HepG2 (cell line): Measurements from ENCODE around the gene OR2F2. TPM values are rescaled to one million over a fixed set of nuclear protein-coding genes. Genes with fewer than 3 reads are reported as not detected.

Experiments used
- AKAP8 ChIP-seq: sonication (generic); formaldehyde crosslinking; IDR thresholded peaks from 2 replicates; pipeline ENCODE4 v1.5.1; 2020; ENCODE audit warnings: mild to moderate bottlenecking, missing genetic modification reagents
- BHLHE40 ChIP-seq: IDR thresholded peaks from 2 replicates; pipeline ENCODE4 v1.6.1; 2011; ENCODE audit warnings: low read length, improper control_type of control experiment
- CREBL2 ChIP-seq: sonication (generic); formaldehyde crosslinking; IDR thresholded peaks from 2 replicates; pipeline ENCODE4 v1.8.1; 2023; ENCODE audit warnings: missing genetic modification reagents, mild to moderate bottlenecking, borderline replicate concordance
- GLMP ChIP-seq: sonication (generic); formaldehyde crosslinking; IDR thresholded peaks from 2 replicates; pipeline ENCODE4 v1.9.0; 2021; ENCODE audit warnings: missing genetic modification reagents, mild to moderate bottlenecking, borderline replicate concordance
- GMEB1 ChIP-seq: sonication (generic); formaldehyde crosslinking; IDR thresholded peaks from 2 replicates; pipeline ENCODE4 v1.5.1; 2020; ENCODE audit warnings: missing genetic modification reagents, mild to moderate bottlenecking, borderline replicate concordance
- HDAC6 ChIP-seq: fragments of 200-600 bp; sonication (generic); IDR thresholded peaks from 2 replicates; pipeline ENCODE4 v1.7.0; 2017; ENCODE audit warnings: mild to moderate bottlenecking, antibody characterized with exemption, low read length, low read depth
- HES4 ChIP-seq: sonication (generic); formaldehyde crosslinking; IDR thresholded peaks from 2 replicates; pipeline ENCODE4 v1.9.0; 2021; ENCODE audit warnings: mild to moderate bottlenecking, missing genetic modification reagents, borderline replicate concordance
- IRF2 ChIP-seq: IDR thresholded peaks from 2 replicates; pipeline ENCODE4 v1.6.1; 2018; ENCODE audit warnings: missing genetic modification reagents, missing compliant biosample characterization
- KDM2A ChIP-seq: sonication (generic); formaldehyde crosslinking; IDR thresholded peaks from 2 replicates; pipeline ENCODE4 v1.4.0; 2020; ENCODE audit warnings: low read depth, missing genetic modification reagents, borderline replicate concordance
- LBX2 ChIP-seq: sonication (generic); formaldehyde crosslinking; IDR thresholded peaks from 2 replicates; pipeline ENCODE4 v1.5.0; 2020; ENCODE audit warnings: missing genetic modification reagents, mild to moderate bottlenecking, borderline replicate concordance
- NCOR1 ChIP-seq: fragments of 200-600 bp; sonication (generic); IDR thresholded peaks from 2 replicates; pipeline ENCODE4 v1.7.0; 2017; ENCODE audit warnings: antibody characterized with exemption, low read length, borderline replicate concordance
- RNF219 ChIP-seq: sonication (generic); formaldehyde crosslinking; IDR thresholded peaks from 2 replicates; pipeline ENCODE4 v1.5.0; 2020; ENCODE audit warnings: mild to moderate bottlenecking, missing genetic modification reagents
- SAFB2 ChIP-seq: sonication (generic); formaldehyde crosslinking; IDR thresholded peaks from 2 replicates; pipeline ENCODE4 v1.5.1; 2020; ENCODE audit warnings: missing genetic modification reagents, low read depth, mild to moderate bottlenecking, borderline replicate concordance
- STAT6 ChIP-seq: sonication (generic); formaldehyde crosslinking; IDR thresholded peaks from 2 replicates; pipeline ENCODE4 v1.4.0; 2020; ENCODE audit warnings: missing genetic modification reagents, mild to moderate bottlenecking, borderline replicate concordance
- U2AF1 ChIP-seq: fragments of 200-400 bp; formaldehyde crosslinking; optimal IDR thresholded peaks from 2 replicates; pipeline ENCODE3; 2017; ENCODE audit warnings: mild to moderate bottlenecking, low read depth, low read length
- XRCC5 ChIP-seq: fragments of 200-400 bp; formaldehyde crosslinking; optimal IDR thresholded peaks from 2 replicates; pipeline ENCODE3; 2017; ENCODE audit warnings: mild to moderate bottlenecking, low read length
- ZBTB3 ChIP-seq: sonication (generic); formaldehyde crosslinking; IDR thresholded peaks from 2 replicates; pipeline ENCODE4 v1.4.0; 2020; ENCODE audit warnings: low read depth, mild to moderate bottlenecking, moderate library complexity, missing genetic modification reagents, borderline replicate concordance
- ZFY ChIP-seq: sonication (generic); formaldehyde crosslinking; IDR thresholded peaks from 2 replicates; pipeline ENCODE4 v1.4.0; 2020; ENCODE audit warnings: missing genetic modification reagents
- ZNF18 ChIP-seq: sonication (generic); formaldehyde crosslinking; IDR thresholded peaks from 2 replicates; pipeline ENCODE4 v1.8.0; 2022; ENCODE audit warnings: mild to moderate bottlenecking, missing genetic modification reagents; ENCODE audit not compliant: insufficient replicate concordance
- polyA plus RNA-seq, 8 experiments: library from polyadenylated mRNA; depleted of rRNA in 3 of 8; stranded (reverse) in 7 of 8; unstranded in 1 of 8; fragments of >200 nt; fragmentation: Illumina TruSeq in 4 of 8; extraction: Trizol in 4 of 8; gene quantifications; 2 replicates each; pipeline versions ENCODE4 v1.2.1 to v1.2.3, GENCODE V29; 2011 to 2016; ENCODE audit warnings: low read depth in 4 of 8, missing spikeins in 1 of 8, mixed read lengths in 1 of 8; ENCODE audit not compliant: insufficient read depth in 1 of 8
- total RNA-seq, 5 experiments: library from RNA; depleted of rRNA; stranded (reverse); fragments of >200 nt; fragmentation: Illumina TruSeq; extraction: Trizol; gene quantifications; 2 replicates each; pipeline ENCODE4 v1.2.3, GENCODE V29; 2016; ENCODE audit warnings: low read depth in 1 of 5

Gene OR2F2
- total and polyA plus RNA-seq, 2 of the 13 experiments (the other 11 are each of a cell fraction or from before 2014, with no cell fraction given), result 0.13 TPM; not detected in 1

GRCh38 chr7:143900230-143900766, 34.7 kb upstream of the OR2F2 start (continued):
- no peak for TF ChIP-seq GMEB1 (CRISPR knock-in tag)
- peak; percentile 65; the same call in 1 of the 2 replicates for TF ChIP-seq KDM2A (CRISPR knock-in tag)
- peak; percentile 37; the same call in 1 of the 2 replicates for TF ChIP-seq NCOR1
- TF ChIP-seq U2AF1, result no peak
- peak; percentile 90 for TF ChIP-seq BHLHE40
- TF ChIP-seq HES4 (CRISPR knock-in tag), result no peak
- peak; percentile 69 for TF ChIP-seq XRCC5
- TF ChIP-seq CREBL2 (CRISPR knock-in tag), result no peak
- TF ChIP-seq IRF2 (CRISPR knock-in tag), result peak; percentile 87
- no peak for TF ChIP-seq SAFB2 (CRISPR knock-in tag)
- TF ChIP-seq STAT6 (CRISPR knock-in tag), result peak; percentile 80; the same call in 1 of the 2 replicates
- TF ChIP-seq ZBTB3 (CRISPR knock-in tag), result no peak
- TF ChIP-seq LBX2, result no peak
- no peak for TF ChIP-seq AKAP8 (CRISPR knock-in tag)
- peak; percentile 79 for TF ChIP-seq ZFY (CRISPR knock-in tag)
- no peak for TF ChIP-seq RNF219 (CRISPR knock-in tag)
- no peak for TF ChIP-seq GLMP (CRISPR knock-in tag)
- TF ChIP-seq ZNF18 (CRISPR knock-in tag), result no peak
- TF ChIP-seq HDAC6, result no peak
